ENCODE measurements around the gene UBN1. TPM values are rescaled to one million over a fixed set of nuclear protein-coding genes. Genes with fewer than 3 reads are reported as not detected.

Gene UBN1
- total RNA-seq, 1 donor from 2014 or later = 23.5 TPM

Other genes with a start within 250 kb of the UBN1 start
- gene UBALD1, start 232.6 kb upstream of the UBN1 start, total RNA-seq = 4.7 TPM
- gene MGRN1, start 222.7 kb upstream of the UBN1 start, total RNA-seq = 21.6 TPM
- 19.9 TPM for gene NUDT16L1, start 153.9 kb upstream of the UBN1 start, total RNA-seq
- gene ANKS3, start 113.2 kb upstream of the UBN1 start, total RNA-seq = 16.9 TPM
- gene DNAAF8, start 112.9 kb upstream of the UBN1 start, total RNA-seq = 0.59 TPM
- 5.5 TPM for gene ZNF500, start 80.3 kb upstream of the UBN1 start, total RNA-seq
- gene SEPTIN12, start 59.1 kb upstream of the UBN1 start, total RNA-seq = not detected
- 1.3 TPM for gene SMIM22, start 52.1 kb upstream of the UBN1 start, total RNA-seq
- gene ROGDI, start 44.8 kb upstream of the UBN1 start, total RNA-seq = 5.3 TPM
- gene GLYR1, start 193 bp upstream of the UBN1 start, total RNA-seq = 35.1 TPM
- gene PPL, start 89.7 kb downstream of the UBN1 start, total RNA-seq = 69.8 TPM
- 0.49 TPM for gene SEC14L5, start 110.8 kb downstream of the UBN1 start, total RNA-seq
- gene NAGPA, start 186.5 kb downstream of the UBN1 start, total RNA-seq = 4.0 TPM
- gene C16orf89, start 218.5 kb downstream of the UBN1 start, total RNA-seq = 2.0 TPM
- gene ALG1, start 224.4 kb downstream of the UBN1 start, total RNA-seq = 10.0 TPM

Measured in skin of body (tissue), 1 donor.